ENCODE measurements around the gene SLC16A3.
"Not testable (repeated sequence)": the region's sequence is repeated elsewhere in the genome, so short reads cannot be mapped to it uniquely, and the experiment has no call there.

The SLC16A3 gene

GRCh38 chr17:82204831-82205719, 23.8 kb upstream of the SLC16A3 start:
- no peak for DNase-seq

DNA sequence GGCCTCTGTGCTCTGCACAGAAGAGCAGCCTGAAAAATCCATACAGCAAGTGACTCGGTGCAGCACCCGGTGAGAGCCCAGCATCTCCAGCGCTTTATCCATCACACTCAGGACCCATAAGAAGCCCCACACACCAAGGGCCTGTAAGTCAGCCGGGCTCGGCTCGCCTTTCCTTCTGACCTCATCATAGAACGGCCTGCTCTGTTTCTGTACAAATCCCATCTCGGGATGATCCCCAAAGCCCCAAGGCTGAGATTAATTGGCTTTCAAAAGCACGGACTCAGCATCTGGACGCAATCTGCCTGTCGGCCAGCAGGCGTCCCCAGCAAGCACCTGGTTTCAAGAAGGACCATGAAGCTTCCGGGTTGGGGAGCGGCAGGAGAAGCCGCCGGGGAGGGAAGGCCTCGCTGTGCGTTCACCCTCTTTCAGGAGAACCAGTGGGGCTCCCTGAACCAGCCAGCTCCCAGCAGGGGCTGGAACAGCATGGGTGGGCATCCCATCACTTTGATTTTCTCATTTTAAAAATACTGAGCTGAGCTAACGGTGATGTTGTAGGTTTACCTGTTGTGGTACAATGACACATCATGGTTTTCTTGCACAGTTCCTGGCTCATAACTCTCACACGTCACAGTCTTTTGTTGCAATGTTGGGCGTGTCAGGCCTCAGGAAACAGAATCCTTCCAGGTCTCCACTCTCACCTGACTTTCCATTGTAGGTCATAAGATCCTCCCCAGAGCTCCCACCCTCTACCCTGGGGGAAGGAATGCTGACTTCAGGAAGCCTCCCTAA, 22.9 kb upstream of the SLC16A3 start:
- peak in 1 of 2 experiments; percentile 64 for DNase-seq

DNA sequence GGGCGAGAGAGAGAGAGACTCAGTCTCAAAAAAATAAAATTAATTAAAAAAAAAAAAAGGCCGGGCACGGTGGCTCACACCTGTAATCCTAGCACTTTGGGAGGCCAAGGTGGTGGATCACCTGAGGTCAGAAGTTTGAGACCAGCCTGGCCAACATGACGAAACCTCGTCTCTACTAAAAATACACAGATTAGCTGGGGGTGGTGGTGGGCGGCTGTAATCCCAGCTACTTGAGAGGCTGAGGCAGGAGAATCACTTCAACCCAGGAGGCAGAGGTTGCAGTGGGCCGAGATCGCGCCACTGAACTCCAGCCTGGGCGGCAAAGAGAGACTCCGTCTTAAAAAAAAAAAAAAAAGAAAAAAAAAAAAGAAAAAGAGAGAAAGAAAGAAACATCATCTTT, 18.2 kb upstream of the SLC16A3 start:
- DNase-seq, result not testable (repeated sequence)

GRCh38 chr17:82212331-82213250, 16.3 kb upstream of the SLC16A3 start, which contains the start of gene CCDC57:
CCDC57 (minus strand) TSS chr17:82212842; CDS start chr17:82201944, 10,898 bp downstream.
- peak in 1 of 2 experiments; percentile 52 for DNase-seq

GRCh38 chr17:82213251-82214011, 15.4 kb upstream of the SLC16A3 start:
- DNase-seq, result peak in 1 of 2 experiments; percentile 21

- no peak for DNase-seq
These were observed 14.7 kb upstream of the SLC16A3 start for GRCh38 chr17:82214012-82214628.

DNA sequence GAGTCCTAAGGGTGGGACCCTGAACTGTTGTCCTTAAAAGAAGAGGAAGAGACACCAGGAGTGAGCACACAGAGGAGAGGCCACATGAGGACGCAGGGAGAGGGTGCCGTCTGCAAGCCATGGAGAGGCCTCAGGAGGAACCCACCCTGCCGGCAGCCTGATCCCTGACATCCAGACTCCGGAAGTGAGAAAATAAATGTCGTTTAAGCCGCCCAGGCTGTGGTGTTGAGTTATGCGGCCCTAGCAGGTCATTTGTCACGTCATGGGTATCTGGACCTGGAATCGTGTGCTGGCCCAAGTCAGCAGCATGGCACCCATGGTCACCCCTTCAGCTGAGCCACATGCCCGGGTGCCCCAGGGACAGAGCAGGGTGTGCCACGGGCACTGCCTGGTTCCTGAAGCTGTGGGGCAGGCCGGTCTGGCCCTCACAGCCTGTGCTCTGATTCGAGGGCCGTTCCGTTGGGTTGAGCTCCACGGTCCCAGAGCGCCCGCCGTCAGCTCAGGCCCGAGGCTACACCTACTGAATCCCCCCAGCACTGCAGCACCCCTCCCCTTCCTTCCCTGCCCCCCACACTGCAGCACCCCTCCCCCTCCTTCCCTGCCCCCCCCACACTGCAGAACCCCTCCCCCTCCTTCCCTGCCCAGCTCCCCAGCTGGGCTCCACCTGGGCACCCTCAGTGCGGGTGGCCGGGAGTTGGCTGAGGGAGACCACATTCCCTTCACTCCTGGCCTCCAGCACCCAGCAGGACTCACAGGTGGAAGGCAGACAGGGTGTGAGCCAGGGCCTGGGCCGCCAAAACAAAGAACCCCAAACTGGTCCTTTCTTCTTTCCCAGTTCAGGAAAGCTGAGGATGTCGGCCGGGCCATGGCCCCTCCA, 13.5 kb upstream of the SLC16A3 start:
- no peak for DNase-seq

GRCh38 chr17:82215972-82216300, 12.9 kb upstream of the SLC16A3 start:
- no peak for DNase-seq

DNA sequence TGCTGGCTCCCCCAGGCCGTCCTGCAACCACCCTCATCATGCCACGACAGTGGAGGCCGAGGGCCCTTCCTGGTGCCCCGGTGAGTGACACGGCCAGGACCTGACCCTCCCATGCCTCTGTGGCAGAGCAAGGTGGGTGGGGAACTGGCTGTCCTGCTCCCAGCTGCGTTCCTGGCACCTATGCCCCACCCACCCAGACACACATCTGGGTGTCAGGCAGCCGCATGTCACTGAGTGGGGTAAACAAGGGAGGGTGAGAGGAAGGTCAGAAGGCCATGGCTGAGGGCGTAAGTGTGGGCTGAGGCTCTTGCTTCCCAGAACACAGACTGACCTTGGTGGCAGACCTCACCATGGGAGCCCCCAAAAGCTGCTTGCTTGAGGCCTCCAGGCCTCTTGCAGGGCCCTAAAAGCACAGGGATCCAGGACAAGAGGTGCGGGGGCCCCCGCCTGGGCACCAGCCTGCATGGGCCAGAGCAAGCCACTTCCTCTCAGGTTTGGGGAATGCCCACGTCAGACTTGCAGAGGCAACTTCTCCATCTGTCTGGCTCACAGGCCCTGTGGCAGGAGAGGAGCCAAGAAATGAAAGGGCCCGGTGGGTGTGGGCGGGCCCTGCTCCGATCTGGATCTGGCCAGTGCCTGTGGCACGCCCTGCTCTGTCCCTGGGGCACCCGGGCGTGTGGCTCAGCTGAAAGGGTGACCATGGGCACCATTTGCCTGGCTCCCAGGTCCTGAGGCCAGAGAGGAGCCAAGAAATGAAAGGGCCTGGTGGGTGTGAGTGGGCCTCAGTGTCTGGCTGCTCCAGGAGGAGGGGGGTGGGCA, 12.3 kb upstream of the SLC16A3 start:
- no peak for DNase-seq

DNA sequence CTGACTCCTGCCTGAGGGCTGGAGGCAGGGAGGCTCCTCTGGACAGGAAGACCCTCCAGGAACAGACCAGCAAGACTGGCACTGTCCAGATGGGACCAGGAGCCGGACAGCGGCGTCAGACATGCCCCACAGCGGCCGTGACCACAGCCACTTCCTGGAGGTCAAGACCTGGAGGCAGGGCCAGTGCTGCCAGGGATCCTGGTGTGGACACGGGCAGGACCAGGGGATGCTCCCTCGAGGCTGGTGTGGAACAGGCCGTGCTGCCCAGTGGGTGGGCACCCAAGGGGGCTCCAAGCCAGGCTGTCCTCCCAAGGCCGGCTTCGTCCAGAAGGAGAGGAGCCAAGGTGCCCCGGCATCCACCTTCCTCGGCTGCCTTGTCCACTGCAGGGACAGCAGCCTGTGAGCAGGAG, 11.7 kb upstream of the SLC16A3 start:
- DNase-seq, result no peak

DNA sequence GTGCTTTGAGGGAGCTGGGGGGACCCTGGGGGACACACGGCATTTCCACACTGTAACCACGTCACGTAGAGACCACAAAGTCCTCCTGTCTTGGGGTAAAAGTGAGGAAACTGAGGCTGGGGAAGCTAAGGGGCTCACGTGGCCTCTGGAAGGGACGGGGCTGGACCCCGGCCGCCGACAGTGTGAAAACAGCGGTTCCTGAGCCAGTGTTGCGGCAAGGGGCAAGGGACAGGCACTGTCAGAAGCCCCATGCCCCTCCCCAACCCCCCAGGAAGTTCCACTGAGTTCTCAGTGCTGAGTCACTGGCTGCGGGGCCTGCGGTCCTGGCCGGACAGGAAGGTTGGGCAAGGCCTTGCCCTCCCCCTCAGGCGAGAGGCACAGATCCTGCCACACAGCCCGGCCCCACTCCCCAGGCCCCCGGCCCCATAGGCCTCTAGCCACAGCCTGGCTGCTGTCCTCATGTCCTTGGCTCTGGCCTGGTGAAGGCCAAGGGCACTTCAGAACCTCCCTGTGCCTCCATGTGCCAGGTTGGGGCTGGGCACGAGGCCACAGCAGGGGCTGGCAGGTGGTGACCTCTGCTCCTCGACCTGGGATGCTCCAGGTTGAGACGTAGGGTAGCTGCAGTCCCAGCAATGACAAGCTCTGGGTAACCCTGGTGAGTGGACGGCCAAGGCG, 11.2 kb upstream of the SLC16A3 start:
- DNase-seq, result no peak

DNA sequence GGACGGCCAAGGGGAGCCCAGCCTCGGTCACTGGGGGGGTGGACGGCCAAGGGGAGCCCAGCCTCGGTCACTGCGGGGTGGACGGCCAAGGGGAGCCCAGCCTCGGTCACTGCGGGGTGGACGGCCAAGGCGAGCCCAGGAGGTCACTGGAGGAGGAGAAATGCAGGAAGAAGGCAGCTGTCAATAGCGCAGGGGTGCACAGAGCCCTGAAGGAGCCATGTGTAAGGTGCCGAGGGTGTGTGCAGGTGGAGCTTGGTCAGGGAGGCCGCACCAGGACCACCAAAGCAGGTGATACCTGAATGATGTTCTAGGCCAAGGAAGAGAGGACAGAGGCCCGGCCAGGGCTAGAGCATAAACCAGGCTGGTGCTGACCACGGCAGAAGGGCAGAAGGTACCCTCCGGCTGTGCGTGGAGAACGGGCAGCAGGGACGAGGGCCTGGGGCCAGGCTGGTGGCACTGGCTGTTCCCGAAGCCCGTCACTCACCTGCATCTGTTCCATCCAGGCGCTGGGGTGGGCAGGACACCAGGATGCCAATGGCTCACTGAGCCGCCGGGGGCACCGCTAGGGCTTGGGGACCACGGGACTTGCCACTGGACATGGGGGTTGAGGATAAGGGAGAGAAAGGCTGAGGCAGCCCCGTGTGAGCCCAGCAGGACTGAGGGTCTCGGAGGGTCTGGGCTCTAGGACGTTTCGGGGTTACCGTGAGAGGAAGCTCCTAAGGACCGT, 10.3 kb upstream of the SLC16A3 start:
- DNase-seq, result no peak

GRCh38 chr17:82219083-82219482, 9.8 kb upstream of the SLC16A3 start:
- DNase-seq, result no peak

DNA sequence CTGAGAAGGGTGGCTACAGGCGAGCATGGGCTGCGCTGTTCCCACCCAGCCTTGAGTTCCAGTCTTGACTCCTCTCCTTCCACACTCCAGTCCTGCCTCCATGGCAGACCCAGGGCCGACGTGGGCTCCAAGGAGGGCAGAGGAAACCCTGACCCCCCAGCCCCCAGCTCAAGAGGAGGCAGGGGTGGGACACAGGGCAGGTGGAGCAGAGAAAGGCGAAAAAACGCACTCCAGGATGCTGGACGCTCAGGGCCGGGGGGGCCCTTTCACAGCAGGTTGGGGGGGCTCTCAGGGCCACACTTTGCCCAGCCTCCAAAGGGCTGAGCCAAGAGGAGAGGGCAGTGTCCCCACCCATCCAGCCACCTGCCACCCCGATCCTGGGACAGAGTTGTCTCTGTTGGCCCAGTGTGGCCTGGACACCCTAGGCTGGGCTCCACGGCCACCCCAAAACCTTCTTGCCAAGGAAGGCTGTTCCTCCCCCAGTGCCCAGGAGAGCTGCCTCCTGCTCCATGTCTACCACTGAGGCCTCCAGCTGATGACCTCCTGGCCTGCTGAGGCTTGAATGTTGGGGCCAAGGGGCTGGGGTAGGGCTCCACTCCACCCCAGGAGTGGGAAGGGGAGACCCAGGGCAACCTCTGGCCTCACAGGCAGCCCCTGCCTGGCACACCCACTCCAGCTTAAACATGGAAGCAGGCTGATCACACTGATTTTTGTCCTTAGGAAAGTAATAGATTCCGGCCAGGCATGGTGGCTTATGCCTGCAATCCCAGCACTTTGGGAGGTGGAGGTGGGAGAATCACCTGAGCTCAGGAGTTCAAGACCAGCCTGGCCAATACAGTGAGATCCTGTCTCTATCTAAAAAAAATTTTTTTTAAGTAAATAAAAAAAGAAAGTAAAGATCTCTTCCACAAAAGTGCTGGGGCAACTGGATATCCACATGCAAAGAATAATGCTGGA, 8.8 kb upstream of the SLC16A3 start:
- no peak for DNase-seq

DNA sequence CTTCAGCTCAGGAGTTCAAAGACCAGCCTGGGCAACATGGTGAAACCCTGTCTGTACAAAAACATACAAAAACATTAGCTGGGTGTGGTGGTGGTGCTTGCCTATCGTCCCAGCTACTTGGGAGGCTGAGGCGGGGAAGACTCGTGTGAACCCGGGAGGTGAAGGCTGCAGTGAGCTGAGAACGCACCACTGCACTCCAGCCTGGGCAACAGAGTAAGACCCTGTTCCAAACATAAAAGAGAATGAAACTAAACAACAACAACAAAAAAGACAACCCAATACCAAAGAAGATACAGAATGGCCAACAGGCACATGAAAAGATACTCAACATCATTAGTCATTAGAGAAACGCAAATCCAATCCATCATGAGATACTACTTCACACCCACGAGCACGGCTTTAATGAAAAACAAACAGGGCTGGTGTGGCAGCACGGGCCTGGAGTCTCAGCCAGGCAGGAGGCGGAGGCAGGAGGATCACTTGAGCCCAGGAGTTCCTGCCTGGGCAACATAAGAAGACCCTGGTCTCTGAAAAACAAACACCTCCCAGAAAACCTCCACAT, 7.4 kb upstream of the SLC16A3 start:
- no peak for DNase-seq

- DNase-seq, result no peak
These were observed 6.0 kb upstream of the SLC16A3 start for GRCh38 chr17:82222816-82223215.

DNA sequence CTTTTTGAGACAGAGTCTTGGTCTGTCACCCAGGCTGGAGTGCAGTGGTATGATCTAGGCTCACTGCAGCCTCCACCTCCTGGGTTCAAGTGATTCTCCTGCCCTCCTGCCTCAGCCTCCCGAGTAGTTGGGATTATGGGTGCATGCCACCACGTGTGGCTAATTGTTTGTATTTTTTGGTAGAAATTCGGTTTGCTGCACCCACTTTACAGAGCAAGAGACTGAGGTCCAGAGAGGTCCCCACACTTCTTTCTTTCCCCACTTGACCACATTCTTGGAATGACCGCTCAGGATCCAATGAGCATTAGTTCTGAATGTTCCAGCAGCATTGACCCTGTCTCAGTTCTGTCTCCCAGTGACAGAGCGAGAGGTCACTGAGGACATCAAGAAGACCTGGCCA, 5.3 kb upstream of the SLC16A3 start:
- no peak for DNase-seq
